SKM-1 treated with dmso at 0.1 percent for 144 hours (cell line): ENCODE results near the gene GJB4.
"Not testable (repeated sequence)": the region's sequence is repeated elsewhere in the genome, so short reads cannot be mapped to it uniquely, and the experiment has no call there.

Experiments
- DNase-seq: peaks from one replicate; lab custom pipeline; 2025; ENCODE audit not compliant: unreplicated experiment; lab: John Stamatoyannopoulos, UW

GJB4 gene

DNA sequence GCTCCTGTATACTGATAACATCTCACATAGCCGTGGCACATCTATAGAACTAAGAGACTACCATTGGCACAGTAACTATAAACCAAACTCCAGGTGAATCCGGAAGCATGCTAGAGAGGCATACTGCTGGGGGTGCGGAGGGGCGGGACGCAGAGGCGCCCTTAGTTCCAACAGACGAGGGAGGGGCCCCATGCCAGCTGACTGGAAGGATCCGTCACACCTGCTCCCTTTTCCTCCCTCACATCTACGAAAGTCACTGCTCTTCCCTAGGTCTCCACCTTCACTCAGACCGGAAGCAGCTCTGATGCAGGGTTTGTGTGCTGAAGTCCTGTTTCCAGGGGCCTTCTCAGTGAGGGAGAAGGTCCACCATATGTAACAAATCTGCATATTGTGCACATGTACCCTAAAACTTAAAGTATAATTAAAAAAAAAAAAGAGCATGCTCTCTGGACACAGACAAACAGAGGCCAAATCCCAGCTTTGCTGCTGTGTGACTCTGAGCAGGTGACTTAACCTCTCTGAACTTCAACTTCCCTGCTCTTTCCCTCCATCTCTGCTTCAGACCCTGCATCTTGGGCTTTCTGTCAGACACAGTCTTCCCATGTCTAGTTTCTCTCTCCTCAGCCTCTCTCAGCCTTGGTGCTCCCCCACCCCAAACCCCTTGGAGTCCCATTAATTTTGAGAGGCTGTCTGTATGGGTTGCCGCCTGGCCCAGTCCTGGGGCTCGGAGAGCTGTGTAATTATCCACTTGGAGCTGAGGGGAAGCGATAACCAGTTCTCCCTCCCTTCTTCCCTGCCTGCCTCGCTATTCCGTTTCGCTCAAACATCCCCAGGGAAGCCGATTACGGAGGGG lies 12.5 kb upstream of the GJB4 start:
- no peak for DNase-seq

DNA sequence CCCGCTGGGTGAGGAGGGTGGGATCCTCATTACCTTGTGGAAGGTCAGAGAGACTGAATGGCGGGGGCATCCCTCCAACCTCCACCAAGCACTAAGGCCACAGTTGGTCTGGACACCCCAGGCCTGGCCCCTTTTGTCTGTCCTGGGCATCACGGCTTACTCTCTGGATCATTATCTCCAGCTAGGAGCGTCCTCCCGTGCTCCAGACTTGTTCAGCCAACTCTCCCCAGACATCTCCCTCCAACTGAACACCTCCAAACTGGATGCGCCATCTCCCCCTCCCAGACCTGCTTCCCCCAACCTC lies 11.9 kb upstream of the GJB4 start:
- no peak for DNase-seq

DNA sequence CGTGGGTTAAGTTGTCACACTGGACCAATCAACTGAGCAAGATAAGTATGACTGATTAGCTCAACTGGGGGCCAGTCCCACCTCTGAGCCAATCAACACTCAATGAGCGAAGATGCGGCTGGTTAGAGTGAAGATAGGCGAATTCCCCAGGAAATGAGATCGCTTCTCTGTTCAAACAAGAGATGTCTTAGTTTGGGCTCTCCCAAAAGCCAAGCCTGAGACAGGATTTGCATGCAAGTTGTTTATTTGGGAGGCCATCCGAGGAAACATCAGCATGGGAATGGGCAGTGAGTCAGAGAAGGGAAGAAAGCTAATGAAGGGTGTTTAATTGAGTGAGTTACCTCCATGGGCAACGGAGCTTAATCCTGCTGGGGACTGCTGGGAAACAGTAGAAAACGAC lies 9.5 kb upstream of the GJB4 start:
- DNase-seq = no peak

DNA sequence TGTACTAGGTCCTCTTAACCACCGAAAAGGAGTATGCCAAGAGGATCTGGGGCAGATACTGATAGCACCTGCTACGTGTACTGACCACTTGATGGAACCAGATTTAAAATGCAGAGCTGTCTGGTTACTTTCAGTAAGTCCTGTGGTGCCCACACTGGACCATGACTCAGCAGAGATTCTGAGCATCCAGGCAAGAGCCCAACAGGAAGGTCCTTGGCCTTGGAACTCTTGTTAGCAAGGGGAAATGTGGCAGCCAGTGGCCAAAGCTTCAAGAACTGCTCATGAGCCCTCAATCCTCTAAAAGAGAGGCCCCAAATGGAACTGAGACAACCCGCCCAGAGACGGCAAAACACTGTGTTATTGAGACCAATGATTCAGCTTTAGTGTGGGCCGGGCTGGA lies 8.9 kb upstream of the GJB4 start:
- DNase-seq = no peak

DNA sequence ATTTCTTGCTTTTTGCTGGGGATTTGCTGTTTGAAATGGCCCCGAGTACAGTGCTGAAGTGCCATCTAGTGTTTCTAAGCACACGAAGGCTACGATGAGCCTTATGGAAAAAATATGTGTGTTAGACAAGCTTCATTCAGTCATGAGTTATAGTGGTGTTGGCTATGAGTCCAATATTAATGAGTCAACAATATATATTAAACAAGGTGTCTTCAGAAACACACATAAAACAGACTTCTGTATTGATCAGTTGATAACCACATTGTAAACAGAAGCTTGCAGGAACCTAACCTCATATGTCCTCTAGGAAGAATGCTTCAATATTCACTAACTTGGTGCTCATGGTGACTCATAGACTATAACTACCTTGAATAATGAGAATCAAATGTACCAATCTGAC lies 6.4 kb upstream of the GJB4 start:
- no peak for DNase-seq

DNA sequence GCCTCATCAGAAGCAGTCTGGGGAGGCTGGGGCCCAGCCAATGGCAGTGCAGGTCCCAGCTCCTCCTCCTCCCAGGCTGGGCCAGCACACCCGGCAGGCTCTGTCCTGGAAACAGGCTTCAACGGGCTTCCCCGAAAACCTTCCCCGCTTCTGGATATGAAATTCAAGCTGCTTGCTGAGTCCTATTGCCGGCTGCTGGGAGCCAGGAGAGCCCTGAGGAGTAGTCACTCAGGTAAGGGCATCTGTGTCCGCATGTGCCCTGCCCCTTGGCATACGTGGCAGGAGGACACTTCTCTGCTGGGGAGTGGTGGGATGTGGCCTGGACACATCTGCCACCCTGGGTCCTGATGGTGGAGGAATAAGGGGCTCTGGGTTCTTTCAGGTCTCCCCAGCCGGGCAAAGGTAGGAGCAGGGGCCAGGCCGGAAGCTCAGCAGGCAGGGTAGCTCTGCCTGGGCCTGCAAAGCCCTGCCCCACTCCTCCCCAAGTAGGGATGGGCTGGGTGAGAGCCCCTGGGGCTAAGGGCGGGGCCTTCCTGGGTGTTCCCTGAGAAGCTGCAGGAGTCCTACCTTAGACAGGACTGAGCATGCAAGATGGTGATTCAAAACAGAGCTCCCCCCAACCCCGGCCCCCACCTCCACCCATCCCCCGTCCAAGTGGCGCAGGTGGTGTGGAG lies 4.4 kb upstream of the GJB4 start, which contains the start of gene GJB5:
Gene GJB5, plus strand, starts transcription at position 84 of the 674 bp plus-strand sequence. CDS start 2,284 bp downstream, outside the sequence.
- DNase-seq = no peak

DNA sequence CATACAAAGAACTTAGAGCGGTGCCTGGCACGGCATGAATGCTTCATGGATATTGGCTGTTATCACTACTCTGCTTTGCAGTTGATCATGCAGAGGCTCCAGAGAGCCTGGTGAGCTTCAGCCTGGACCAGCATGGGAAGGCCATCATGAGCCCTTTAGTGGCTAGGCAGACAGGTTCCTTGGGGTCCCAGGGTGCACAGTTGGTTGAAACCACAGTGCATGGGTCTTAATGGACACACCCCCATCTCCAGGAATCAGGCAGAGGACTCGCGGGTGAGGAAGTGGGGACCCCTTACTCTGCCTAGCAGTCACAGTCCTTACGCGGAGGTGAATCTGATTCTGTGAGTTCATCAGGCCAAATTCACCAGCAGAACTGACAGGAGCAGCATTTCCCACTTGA lies 3.6 kb upstream of the GJB4 start:
- DNase-seq = no peak

DNA sequence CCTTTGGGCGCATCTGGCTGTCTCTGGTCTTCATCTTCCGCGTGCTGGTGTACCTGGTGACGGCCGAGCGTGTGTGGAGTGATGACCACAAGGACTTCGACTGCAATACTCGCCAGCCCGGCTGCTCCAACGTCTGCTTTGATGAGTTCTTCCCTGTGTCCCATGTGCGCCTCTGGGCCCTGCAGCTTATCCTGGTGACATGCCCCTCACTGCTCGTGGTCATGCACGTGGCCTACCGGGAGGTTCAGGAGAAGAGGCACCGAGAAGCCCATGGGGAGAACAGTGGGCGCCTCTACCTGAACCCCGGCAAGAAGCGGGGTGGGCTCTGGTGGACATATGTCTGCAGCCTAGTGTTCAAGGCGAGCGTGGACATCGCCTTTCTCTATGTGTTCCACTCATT lies 2.2 kb upstream of the GJB4 start:
- DNase-seq = no peak

DNA sequence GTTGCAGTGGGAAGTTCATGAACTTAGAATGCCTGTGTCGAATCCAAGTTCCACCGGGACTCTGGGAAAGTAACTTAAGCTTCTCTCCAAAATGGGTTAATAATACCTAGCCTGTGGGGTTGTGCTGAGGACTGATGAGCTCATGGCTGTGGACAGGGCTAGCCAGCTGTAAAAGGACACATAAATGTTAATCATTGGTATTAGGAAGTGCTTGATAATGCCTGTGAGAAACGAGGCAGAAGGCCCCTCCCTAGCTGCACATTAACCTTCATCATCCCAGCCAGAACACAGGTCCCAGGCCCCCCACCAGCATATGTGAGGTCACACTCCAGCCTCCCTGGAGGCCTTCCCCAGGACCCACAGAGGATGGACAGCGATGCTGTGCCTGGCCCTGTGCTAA lies 789 bp upstream of the GJB4 start:
- no peak for DNase-seq

DNA sequence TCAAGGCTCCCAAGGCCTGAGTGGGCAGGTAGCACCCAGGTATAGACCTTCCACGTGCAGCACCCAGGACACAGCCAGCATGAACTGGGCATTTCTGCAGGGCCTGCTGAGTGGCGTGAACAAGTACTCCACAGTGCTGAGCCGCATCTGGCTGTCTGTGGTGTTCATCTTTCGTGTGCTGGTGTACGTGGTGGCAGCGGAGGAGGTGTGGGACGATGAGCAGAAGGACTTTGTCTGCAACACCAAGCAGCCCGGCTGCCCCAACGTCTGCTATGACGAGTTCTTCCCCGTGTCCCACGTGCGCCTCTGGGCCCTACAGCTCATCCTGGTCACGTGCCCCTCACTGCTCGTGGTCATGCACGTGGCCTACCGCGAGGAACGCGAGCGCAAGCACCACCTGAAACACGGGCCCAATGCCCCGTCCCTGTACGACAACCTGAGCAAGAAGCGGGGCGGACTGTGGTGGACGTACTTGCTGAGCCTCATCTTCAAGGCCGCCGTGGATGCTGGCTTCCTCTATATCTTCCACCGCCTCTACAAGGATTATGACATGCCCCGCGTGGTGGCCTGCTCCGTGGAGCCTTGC lies 1.7 kb downstream of the GJB4 start:
- no peak for DNase-seq

DNA sequence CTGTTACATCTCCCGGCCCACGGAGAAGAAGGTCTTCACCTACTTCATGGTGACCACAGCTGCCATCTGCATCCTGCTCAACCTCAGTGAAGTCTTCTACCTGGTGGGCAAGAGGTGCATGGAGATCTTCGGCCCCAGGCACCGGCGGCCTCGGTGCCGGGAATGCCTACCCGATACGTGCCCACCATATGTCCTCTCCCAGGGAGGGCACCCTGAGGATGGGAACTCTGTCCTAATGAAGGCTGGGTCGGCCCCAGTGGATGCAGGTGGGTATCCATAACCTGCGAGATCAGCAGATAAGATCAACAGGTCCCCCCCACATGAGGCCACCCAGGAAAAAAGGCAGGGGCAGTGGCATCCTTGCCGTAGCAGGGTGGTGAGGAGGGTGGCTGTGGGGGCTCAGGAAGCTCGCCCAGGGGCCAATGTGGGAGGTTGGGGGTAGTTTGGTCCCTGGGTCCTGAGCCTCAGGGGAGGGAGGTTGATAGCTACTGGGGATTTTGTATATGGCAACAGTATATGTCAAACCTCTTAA lies 2.3 kb downstream of the GJB4 start:
- no peak for DNase-seq

DNA sequence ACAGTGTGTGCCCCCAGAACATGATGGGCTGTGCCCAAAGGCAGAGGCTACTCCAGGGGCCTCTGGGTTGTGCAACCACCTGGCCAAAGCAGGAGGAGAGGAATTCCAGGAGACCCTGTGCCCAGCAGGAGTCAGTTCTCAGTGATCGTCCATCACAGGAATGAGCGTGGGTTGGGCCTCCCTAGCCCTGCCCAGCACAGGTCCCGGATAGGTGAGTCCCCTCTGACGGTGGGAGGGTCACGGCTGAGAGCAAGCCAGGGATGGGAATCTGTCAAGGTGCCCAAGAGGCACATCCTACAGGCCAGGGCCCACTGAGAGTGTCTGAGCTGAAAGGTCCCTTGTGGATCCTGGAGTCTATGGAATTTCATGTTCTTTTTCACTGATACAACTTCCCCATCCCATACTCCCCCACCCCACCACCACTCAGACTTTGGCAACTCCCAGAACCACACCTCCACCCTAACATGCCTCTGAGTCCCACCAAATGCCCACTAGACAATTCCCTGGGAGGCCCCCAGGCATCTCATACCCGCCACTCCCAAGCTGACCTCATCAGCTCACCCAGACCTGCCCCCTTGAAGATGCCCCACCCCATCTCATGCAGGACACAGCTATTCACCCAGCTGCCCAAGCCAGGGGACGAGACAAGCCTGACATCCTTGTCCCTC lies 3.1 kb downstream of the GJB4 start:
- DNase-seq = no peak

DNA sequence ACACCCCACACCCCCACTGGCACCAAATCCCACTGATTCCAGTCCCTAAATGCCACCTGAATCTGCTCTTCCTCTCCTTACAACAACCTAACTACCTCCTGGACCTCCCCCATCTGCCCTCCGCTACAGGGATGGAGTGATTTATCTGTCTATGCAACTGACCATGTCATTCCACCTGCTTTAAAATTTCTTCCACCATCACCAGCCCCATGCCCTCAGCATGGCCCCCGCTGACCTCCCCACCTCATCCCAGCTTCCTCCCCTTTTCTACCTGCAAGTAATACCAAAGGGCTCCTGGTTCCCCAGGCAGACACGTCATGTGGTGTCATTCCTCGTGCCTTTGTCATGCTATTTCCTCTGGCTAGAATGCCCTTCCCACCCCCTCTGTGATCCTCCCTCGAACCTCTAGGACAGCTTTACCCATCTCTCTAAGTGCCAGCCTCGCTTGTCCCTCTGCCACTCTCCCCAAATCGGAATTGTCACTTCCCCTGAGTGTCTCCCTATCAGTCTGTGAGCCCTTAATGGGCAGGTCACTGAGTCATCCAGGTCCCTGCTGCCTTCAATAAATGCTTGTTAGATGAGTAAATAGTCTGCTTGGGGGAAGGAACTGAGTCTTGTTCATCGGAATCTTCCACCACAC lies 3.7 kb downstream of the GJB4 start:
- DNase-seq = no peak

DNA sequence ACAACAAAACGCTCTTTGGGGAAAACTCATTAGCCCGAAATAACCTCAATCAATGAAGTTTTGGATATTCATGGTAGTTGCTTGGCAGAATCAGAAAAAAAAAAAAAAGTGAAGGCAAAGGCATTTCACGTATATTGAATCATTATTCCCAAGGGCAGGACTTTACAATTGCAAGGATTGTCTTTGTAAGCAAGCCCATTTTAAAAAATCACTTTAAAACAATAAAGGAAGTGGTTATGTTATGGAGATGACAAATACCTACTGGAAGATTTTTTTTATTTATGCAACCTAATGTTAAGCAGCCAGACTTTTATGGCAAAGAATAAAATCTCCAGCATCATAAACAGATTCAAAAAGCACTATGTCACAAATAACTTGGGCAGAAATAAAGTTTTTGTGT lies 9.3 kb downstream of the GJB4 start:
- DNase-seq = no peak

DNA sequence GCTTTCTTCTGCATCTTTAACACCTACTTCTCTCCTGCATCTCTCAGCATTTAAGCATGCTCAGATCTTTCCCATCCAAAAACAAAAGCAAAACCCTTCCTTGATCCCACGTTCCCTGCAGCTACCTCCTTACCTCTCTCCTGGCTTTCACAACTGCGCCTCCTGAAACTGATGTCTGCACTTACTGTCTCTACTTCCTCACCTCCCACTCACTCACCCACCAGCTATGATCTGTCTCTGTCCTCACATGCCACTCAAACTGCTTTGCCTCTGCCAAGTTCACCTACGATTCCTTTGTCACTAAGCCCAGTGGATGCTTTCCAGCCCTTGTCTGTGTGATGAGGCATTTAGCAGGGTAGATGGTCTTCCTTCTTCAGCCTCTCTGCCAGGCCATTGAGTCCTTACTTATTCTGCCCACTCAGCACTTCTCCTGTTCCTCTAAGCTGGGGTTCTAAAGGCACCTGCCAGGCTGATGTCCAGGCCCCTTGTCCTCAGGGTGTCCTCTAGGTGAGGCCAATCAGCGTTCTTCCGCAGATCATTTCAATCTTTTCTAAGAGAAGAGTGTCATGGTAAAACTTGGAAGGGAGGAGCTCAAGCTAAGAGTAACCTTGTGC lies 11.5 kb downstream of the GJB4 start:
- DNase-seq = no peak

DNA sequence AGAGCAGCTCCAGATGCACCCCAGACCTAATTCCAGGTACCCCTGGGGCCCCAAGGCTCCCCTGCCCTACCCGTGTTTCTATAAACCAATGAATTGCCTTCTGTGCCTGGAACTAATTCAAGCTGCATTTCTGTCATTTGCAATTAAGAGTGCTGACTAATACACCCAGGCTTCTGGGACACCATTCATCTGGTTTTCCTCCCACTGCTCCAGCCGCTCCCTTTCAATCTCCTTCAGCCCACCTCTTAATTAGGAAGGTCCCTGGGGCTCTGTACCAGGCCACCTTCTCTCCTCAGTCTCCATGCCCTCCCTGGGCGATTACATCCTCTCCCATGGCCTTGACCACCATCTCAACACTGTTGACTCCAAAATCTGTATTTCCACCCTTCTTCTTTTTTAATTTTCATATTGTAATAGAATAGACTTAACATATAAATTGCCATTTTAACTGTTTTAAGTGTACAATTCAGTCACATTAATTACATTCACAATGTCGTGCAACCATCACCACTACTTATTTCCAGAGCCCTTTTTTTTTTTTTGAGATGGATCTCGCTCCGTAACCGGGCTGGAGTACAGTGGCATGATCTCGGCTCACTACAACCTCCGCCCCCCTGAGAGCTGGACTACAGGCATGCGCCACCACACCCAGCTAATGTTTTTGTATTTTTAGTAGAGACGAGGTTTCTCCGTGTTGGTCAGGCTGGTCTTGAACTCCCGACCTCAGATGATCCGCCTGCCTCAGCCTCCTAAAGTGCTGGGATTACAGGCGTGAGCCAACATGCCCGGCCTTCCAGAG lies 12.2 kb downstream of the GJB4 start:
- DNase-seq = no peak

DNA sequence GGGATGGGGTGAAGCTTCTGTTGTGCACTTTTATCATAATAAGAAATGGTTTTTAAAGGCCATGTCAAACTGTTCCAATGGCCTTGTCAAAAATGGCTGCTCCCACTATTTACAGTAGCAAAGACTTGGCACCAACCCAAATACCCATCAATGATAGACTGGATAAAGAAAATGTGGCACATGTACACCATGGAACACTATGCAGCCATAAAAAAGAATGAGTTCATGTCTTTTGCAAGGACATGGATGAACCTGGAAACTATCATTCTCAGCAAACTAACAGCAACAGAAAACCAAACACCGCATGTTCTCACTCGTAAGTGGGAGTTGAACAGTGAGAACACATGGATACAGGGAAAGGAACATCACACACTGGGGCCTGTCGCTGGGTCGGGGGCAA lies 13.6 kb downstream of the GJB4 start:
- DNase-seq = not testable (repeated sequence)

DNA sequence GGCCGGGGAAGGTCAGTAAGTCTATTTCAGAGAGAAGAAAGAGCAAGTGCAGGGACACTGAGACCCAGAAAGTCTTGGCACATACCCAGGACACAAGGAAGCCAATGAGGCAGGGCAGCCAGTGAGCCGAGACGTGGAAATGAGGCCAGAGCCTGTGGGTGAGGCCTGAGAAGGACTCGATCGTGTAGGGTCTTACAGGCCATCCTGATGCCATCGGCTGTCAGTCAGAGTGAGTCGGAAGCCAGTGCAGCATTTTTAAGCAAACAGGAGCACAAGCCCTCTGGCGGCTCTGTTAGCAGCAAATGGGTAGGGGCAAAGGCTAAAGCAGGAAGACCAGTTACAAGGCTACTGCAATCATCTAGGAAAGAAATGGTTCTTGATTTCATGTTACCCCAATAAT lies 15.4 kb downstream of the GJB4 start:
- no peak for DNase-seq

DNA sequence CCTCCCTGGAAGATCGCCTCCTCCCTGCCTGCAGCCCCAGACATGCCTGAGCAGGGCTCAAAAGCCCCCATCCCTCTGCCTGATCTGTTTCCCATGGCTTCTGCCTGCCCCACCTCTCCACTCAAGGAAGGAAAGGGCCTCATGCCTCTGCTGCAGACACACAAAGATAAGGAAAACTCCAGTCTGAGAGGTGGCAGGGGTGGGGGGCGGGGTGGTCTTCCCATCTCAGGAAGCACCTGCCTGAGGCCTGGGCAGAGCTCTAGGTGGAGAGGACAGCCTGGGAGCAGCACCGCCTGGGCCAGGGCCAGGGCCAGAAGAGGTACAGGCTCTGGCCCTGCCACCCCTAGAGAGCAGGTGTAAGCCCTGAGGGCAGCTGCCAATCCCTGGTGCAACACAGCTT lies 17.4 kb downstream of the GJB4 start:
- no peak for DNase-seq
